Duodenal mucosa (tissue), 2 donors: ENCODE measurements around the gene ZNF732.

Source experiments
- H3K27ac ChIP-seq: one replicate; pipeline ENCODE4 v1.7.0; 2013; ENCODE audit warnings: low read depth, low read length
- H3K27me3 ChIP-seq, 2 donors: one replicate each; pipeline ENCODE4 v1.7.0; 2013; ENCODE audit warnings: low read length in 2 of 2, control low read depth in 1 of 2; ENCODE audit not compliant: insufficient read depth in 2 of 2, control insufficient read depth in 1 of 2
- H3K36me3 ChIP-seq, 2 donors: one replicate each; pipeline ENCODE4 v1.7.0; 2013; ENCODE audit warnings: low read length in 2 of 2, control low read depth in 1 of 2; ENCODE audit not compliant: insufficient read depth in 2 of 2, control insufficient read depth in 1 of 2
- H3K4me1 ChIP-seq, 2 donors: one replicate each; pipeline ENCODE4 v1.7.0; 2013; ENCODE audit warnings: low read length in 2 of 2, control low read depth in 1 of 2; ENCODE audit not compliant: insufficient read depth in 2 of 2, control insufficient read depth in 1 of 2
- H3K4me3 ChIP-seq, 2 donors: one replicate each; pipeline ENCODE4 v1.7.0; 2013; ENCODE audit warnings: low read length in 2 of 2, low read depth in 1 of 2
- H3K9ac ChIP-seq, 2 donors: one replicate each; pipeline ENCODE4 v1.7.0; 2013; ENCODE audit warnings: low read length in 2 of 2, low read depth in 1 of 2
- H3K9me3 ChIP-seq, 2 donors: one replicate each; pipeline ENCODE4 v1.7.0; 2013; ENCODE audit warnings: low read length in 2 of 2, control low read depth in 1 of 2; ENCODE audit not compliant: control insufficient read depth in 1 of 2

ZNF732 gene

DNA sequence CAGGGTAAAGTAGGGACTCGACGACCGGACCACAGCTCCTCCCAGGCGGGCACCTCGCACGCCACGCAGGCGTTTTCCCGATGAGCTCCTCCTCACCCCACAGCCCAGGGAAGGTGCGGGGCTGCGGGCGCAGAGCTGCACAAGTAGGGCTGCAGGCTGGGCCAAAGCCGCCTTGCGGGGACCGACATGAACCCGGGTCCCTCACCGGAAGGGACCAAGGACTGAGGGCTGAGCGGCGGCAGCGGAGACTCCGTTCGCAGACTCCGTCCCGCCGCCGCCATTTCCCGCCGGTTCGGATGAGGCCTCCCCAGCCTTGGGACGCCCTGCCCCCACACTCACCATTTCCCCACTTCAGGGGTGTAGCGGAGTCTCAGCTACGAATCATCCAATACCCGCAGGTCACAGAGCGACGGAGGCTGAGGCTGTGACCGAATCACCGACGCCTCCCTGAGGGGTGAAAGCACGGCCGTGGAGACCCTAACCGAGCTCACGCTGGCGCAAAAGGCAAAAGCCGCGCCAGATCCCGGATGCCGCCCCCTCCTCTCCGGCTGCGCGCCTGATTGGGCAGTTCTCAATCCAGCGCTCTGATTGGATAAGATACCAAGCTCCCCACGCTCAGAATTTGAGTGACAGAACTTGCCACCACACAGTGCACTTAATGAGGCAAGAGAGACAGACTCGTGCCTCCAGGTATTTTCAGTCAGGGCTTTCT, at the start of gene ZNF732:
TSS of gene ZNF732 (minus strand) at position 506 of the 712 bp plus-strand sequence. CDS start at position 342, 164 bp downstream.
- no peaks in the 10 kb centered on the region for H3K4me1 ChIP-seq
- peaks cover 15 to 19% of the 10 kb centered on the region in 2 donors for H3K9me3 ChIP-seq
- H3K9ac ChIP-seq, result no peak within 1 kb of the TSS
- no peak within 1 kb of the TSS for H3K27ac ChIP-seq
- H3K36me3 ChIP-seq, result no peaks in the 10 kb centered on the region
- H3K27me3 ChIP-seq, result no peaks in the 10 kb centered on the region
- H3K4me3 ChIP-seq, result peak within 1 kb of the TSS in 1 of 2 donors; percentile 15

DNA sequence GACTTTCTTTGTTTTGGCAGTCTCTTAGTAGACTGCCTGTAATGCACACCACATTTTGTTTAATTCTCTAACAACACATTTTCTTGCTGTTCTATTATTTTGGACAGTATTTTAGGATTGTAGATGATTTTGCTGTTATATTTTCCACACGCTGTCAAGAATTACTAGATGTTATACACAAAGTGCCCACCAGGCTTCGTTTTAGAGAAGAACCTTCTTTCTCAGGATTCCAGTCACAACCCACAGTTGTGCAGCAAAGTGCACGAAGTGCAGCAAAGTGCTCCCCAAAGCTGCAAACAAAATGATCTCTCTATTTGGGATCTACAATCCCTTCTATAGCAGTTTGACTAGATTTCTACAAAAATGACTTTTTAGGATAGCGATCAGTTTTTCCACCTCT, 34.7 kb upstream of the ZNF732 start:
- Histone ChIP-seq H3K27me3 (no peaks in the 10 kb centered on the region), H3K9me3 (peaks cover 36 to 37% of the 10 kb centered on the region in 2 donors), H3K36me3 (peaks cover 10 to 29% of the 10 kb centered on the region in 2 donors), H3K4me3 (no peak overlapping the region), H3K27ac (no peak overlapping the region), H3K4me1 (peaks cover 10 to 18% of the 10 kb centered on the region in 2 donors), H3K9ac (no peak overlapping the region)

DNA sequence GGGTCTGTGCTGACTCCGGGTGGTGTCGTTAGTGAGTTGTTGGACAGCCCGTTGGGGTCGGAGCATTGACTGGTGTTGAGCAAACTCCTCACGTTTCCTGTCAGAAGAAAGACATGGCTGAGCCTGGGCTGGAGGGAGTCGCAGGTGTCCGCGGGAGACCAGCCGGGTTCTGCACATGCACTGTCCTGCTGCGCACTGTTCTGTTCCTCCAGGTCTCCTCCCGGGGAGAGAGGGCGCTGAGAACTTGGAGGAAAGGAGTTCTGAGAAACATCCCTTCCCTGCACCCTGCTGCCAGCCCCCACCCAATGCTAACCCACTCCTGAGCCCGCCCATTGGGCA, 33.5 kb upstream of the ZNF732 start:
- no peak overlapping the region for H3K27ac ChIP-seq
- peaks cover 10 to 18% of the 10 kb centered on the region in 2 donors for H3K4me1 ChIP-seq
- H3K9me3 ChIP-seq, result peaks cover 33% of the 10 kb centered on the region in 2 donors
- peaks cover 6 to 20% of the 10 kb centered on the region in 2 donors for H3K36me3 ChIP-seq
- no peak overlapping the region for H3K9ac ChIP-seq
- H3K27me3 ChIP-seq, result no peaks in the 10 kb centered on the region
- H3K4me3 ChIP-seq, result peak overlapping the region; percentile 81 to 97

- Histone ChIP-seq H3K27me3 (no peaks in the 10 kb centered on the region), H3K27ac (peak overlapping the region; percentile 88), H3K4me1 (peaks cover 10 to 18% of the 10 kb centered on the region in 2 donors), H3K36me3 (peaks cover 6 to 19% of the 10 kb centered on the region in 2 donors), H3K9me3 (peaks cover 30 to 31% of the 10 kb centered on the region in 2 donors), H3K4me3 (peak overlapping the region; percentile 81 to 97), H3K9ac (peak overlapping the region; percentile 76 to 87)
Measured at GRCh38 chr4:337932-338758, 32.9 kb upstream of the ZNF732 start.

DNA sequence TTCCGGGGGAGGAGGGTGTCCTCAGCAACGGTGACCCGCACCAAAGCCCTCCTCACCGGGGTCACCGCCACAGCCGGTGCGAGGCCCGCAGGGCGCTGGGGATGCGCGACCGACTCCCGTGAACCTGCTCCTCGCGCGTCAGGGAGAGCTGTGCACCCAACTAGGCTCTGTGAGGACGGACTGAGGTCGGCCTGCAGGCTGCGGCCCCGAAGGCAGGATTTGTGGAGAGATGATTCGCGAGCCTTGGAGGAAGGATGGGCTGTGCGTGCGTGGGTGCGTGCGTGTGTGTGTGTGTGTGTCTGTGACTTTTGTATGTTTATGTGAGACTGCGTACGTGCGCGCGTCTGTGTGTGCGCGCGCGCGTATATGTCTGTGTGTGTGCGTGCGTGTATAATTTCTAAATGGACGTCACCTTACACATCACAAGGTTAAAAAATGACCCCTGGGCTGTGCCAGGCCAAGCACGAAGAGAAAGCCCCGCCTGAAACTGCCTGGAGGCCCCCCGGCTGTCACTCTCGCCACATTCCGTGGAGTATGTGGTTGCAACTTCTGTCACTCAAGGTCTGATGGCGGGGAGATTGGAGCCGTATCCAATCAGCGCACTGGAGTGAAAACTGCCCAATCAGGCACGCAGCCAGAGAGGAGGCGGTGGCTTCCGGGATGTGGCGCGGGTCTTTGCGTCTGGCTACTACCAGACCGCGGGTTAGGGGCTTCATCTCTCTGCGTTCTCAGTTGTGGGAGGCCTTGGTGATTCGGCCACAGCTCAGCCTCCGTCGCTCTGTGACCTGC, 32.1 kb upstream of the ZNF732 start, which contains the start of gene ZNF141:
TSS of gene ZNF141 (plus strand) at position 672 of the 789 bp plus-strand sequence. CDS start 170 bp downstream, outside the sequence.
- H3K36me3 ChIP-seq, result peaks cover 5 to 14% of the 10 kb centered on the region in 2 donors
- no peaks in the 10 kb centered on the region for H3K27me3 ChIP-seq
- H3K4me3 ChIP-seq, result peak within 1 kb of the TSS; percentile 81 to 97
- H3K27ac ChIP-seq, result peak within 1 kb of the TSS; percentile 88
- H3K9ac ChIP-seq, result peak within 1 kb of the TSS; percentile 76 to 96
- H3K4me1 ChIP-seq, result peaks cover 10 to 18% of the 10 kb centered on the region in 2 donors
- H3K9me3 ChIP-seq, result peaks cover 22 to 24% of the 10 kb centered on the region in 2 donors

GRCh38 chr4:336893-337142, 31.5 kb upstream of the ZNF732 start:
- Histone ChIP-seq H3K27ac (peak overlapping the region; percentile 79), H3K4me3 (peak overlapping the region; percentile 81 to 97), H3K36me3 (peaks cover 0 to 11% of the 10 kb centered on the region in 2 donors), H3K27me3 (no peaks in the 10 kb centered on the region), H3K4me1 (peaks cover 10 to 18% of the 10 kb centered on the region in 2 donors), H3K9ac (peak overlapping the region; percentile 76 to 96), H3K9me3 (peaks cover 18 to 19% of the 10 kb centered on the region in 2 donors)

DNA sequence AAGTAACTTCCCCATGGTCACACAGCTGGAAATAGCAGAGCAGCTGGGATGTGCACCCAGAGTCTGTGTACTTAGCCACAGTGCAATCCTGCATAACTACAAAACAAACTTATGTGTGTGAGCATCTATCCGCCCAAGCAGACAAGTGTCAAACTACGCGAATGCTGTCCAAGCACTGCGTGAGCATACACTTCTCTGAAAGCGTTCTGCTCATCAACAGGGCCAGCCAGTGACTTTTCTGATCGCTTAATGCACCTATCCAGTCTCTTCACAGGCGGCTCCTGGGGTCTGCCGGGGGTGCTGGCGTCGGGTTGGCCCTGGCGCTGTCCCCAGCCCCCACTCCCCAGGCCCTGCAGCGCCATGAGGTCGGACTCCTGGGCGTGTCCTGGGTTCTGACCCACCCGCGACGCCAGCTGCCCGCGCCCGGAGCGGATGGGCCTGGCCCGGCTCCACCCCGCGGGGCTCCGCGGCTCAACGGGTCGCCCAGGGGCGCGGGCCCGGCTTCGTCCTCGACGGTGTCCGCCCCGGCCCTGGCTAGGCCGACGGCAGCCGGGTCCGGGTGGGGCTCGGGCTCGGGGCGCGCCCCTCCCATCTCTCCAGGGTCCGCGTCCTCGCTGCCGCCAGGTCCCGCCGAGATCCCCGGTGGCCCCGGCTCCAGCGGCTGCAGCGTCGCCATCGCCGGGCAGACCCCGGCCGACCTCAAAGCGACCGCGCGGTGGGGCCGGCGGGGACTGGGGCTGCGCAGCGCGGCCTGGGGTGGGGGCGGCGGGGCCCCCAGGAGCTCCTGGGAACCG, 31.0 kb upstream of the ZNF732 start:
- Histone ChIP-seq H3K27me3 (no peaks in the 10 kb centered on the region), H3K9me3 (peaks cover 15 to 18% of the 10 kb centered on the region in 2 donors), H3K4me1 (peaks cover 10 to 18% of the 10 kb centered on the region in 2 donors), H3K36me3 (peaks cover 0 to 11% of the 10 kb centered on the region in 2 donors), H3K4me3 (peak overlapping the region; percentile 81 to 97), H3K9ac (peak overlapping the region; percentile 76 to 96), H3K27ac (peak overlapping the region; percentile 79)

DNA sequence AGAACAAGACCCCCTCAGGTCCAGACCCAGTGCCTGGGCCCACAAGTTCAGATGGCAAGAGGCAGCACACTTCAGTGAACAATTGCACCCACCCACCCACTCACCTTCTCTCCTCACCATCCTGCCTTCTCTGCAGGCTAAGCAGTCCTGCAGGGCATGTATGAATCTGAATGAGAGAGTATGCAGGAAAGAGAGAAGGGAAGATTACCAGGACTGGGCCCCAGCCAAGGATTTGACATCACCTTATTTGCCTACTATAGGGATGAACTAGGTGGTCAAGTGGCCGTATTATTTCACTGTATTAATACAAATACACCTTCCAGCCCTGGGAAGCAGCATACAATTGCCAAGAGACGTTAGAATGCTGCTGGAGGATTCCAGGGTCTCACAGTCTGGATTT, 30.2 kb upstream of the ZNF732 start:
- Histone ChIP-seq H3K27ac (no peak overlapping the region), H3K27me3 (no peaks in the 10 kb centered on the region), H3K4me3 (peak overlapping the region in 1 of 2 donors; percentile 81), H3K4me1 (peaks cover 10 to 18% of the 10 kb centered on the region in 2 donors), H3K36me3 (peaks cover 0 to 11% of the 10 kb centered on the region in 2 donors), H3K9me3 (peaks cover 12 to 15% of the 10 kb centered on the region in 2 donors), H3K9ac (no peak overlapping the region)

DNA sequence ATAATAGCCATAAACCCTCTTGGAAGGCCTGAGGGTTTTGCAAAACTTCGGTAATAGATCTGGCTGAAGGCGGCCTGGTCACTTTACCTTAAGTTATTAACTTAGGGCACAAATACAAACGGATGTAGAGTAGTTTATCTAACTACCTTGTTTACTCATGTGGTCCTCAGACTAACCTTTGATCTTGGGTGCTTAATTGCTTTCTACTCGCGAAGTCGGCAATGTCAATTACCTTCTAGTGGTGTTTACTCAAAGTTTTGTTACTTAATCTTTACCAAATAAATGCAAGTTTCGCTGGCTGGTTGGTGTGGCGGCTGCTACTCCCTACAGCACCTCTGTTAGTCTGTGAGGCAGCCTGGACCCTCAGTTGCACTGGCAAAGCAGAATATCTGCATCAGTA, 23.5 kb upstream of the ZNF732 start:
- H3K9ac ChIP-seq, result no peak overlapping the region
- peaks cover 6 to 10% of the 10 kb centered on the region in 2 donors for H3K9me3 ChIP-seq
- H3K4me1 ChIP-seq, result no peaks in the 10 kb centered on the region
- no peak overlapping the region for H3K4me3 ChIP-seq
- no peak overlapping the region for H3K27ac ChIP-seq
- no peaks in the 10 kb centered on the region for H3K36me3 ChIP-seq
- no peaks in the 10 kb centered on the region for H3K27me3 ChIP-seq
